T-helper 1 cell treated with Interleukin-12 subunit alpha and Interleukin-12 subunit beta and Interleukin-4 antibody, amounts not matched to agents 30 μg/mL and 1 μg/mL, for 36 hours (primary cell): ENCODE results near the gene PLEKHH2.

Experiments used
- H3K27ac Mint-ChIP-seq: one replicate; pipeline ENCODE4 v1.8.0; 2021; ENCODE audit warnings: mild to moderate bottlenecking, mixed read lengths
- H3K27me3 Mint-ChIP-seq: one replicate; pipeline ENCODE4 v1.8.0; 2021; ENCODE audit warnings: low read depth, mixed read lengths
- H3K36me3 Mint-ChIP-seq: one replicate; pipeline ENCODE4 v1.8.0; 2021; ENCODE audit warnings: low read depth, mixed read lengths
- H3K4me1 Mint-ChIP-seq: one replicate; pipeline ENCODE4 v1.8.0; 2021; ENCODE audit warnings: low read depth, mixed read lengths
- H3K4me3 Mint-ChIP-seq: one replicate; pipeline ENCODE4 v1.8.0; 2021; ENCODE audit warnings: mild to moderate bottlenecking, moderate library complexity, mixed read lengths
- H3K9me3 Mint-ChIP-seq: one replicate; pipeline ENCODE4 v1.8.0; 2021; ENCODE audit warnings: mixed read lengths

PLEKHH2 gene

DNA sequence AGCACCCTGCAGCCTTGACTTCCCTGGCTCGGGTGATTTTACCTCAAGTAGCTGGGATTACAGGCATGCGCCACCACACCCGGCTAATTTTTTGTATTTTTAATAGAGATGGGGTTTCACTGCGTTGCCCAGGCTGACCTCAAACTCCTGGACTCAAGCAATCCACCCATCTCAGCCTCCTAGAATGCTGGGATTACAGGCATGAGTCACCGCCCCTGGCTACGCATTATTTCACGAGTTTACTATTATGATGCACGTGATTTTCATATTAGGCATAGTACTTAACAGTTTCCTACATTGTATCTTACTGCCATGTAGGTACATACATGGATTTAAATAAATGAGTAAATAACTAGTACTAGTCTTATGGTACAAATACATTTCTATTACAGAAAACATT is 141.2 kb downstream of the PLEKHH2 start:
- H3K4me3 Mint-ChIP-seq, result no peak overlapping the region

DNA sequence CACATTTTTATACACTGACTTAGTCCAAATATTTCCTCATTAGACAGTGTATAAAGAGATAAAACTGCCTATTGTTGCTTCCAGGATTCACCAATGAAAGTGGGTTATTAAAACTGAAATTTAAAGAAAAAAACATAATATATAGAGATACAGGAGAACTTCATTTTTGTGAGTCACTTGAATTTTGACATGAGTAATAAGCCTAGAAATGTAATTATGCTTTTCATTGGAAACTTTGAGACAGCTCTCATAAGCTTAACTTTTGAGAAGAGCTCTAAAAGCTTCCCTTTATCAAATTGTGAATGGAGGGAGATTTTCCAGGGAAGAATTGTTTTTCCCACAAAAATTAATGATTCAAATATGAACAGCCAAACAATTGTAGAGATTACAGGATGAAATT is 150.8 kb downstream of the PLEKHH2 start:
- Mint-ChIP-seq H3K4me3 (no peak overlapping the region), H3K27ac (no peak overlapping the region), H3K4me1 (no peaks in the 10 kb centered on the region), H3K27me3 (no peaks in the 10 kb centered on the region), H3K36me3 (no peaks in the 10 kb centered on the region), H3K9me3 (no peaks in the 10 kb centered on the region)

More for the DNA sequence above, 141.2 kb downstream of the PLEKHH2 start:
- H3K36me3 Mint-ChIP-seq, result no peaks in the 10 kb centered on the region
- peaks cover 13% of the 10 kb centered on the region for H3K4me1 Mint-ChIP-seq
- no peaks in the 10 kb centered on the region for H3K27me3 Mint-ChIP-seq
- H3K9me3 Mint-ChIP-seq, result no peaks in the 10 kb centered on the region
- H3K27ac Mint-ChIP-seq, result no peak overlapping the region

DNA sequence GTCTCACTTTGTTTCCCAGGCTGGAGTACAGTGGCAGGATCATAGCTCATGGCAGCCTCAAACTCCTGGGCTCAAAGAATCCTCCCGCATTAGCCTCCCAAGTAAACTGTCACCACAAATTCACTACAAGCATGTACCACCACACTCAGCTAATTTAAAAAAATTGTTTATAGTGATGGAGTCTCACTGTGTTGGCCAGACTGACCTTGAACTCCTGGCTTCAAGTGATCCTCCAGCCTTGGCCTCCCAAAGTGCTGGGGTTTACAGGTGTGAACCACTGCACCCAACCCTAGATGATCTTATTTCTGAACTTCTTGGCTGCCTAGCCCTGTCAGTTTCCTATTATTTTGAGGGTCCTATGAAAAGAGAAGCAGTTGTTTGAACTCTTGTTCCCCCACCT is 151.6 kb downstream of the PLEKHH2 start:
- Mint-ChIP-seq H3K27ac (no peak overlapping the region), H3K4me3 (no peak overlapping the region), H3K27me3 (no peaks in the 10 kb centered on the region), H3K9me3 (no peaks in the 10 kb centered on the region), H3K36me3 (no peaks in the 10 kb centered on the region), H3K4me1 (no peaks in the 10 kb centered on the region)

DNA sequence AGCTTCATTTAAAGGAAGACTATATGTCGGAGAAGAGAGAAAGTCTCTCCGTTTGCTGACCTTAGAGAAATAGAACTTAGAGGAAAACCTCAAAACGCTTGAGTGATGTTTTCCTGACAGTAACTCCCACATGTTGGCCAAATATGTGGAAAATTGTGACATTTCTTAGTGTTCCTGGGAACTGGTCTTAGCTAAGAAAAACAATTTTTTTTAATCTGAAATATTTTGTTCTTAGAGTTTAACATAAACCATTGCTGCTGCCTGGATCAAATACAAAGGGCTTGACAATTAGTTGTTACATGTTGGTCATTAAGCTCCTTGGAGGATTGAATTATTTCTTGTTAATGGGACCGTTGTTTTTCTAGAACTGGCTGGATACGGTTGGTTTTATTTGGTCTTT is 153.1 kb downstream of the PLEKHH2 start:
- Mint-ChIP-seq H3K4me1 (no peaks in the 10 kb centered on the region), H3K4me3 (no peak overlapping the region), H3K36me3 (no peaks in the 10 kb centered on the region), H3K27me3 (no peaks in the 10 kb centered on the region), H3K9me3 (no peaks in the 10 kb centered on the region), H3K27ac (no peak overlapping the region)

DNA sequence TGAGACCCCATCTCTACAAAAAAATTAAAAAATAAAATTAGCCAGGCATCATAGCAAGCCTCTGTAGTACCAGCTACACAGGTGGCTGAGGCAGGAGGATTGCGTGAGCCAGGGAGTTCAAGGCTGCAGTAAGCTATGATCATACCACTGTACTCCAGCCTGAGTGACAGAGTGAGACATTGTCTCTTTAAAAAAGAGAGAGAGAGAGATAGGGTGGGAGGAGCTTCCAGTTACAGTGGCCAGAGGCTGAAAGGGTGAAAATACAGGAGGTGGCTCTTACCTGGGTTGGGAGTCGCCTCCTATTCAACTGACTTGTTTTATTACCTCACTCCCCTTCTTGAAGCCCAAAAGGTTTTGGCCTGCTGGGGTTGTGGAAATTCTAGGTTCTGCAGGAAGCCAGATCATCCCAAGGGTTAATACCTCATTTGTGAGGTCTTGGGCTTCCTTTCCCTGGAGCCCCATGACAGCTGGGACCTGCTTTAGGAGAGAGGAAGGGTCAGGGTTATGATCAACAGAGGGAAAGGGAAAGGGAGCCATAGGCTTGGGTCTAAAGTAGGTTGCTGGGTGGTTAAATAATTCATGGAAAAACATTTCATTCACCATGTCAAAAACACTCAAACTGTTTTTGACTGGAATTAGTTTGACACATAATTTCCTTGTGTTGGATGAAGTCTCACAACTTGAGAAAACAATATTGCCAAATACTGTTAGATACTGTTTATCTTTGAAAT is 154.1 kb downstream of the PLEKHH2 start:
- no peak overlapping the region for H3K27ac Mint-ChIP-seq
- H3K4me1 Mint-ChIP-seq, result no peaks in the 10 kb centered on the region
- H3K9me3 Mint-ChIP-seq, result no peaks in the 10 kb centered on the region
- H3K27me3 Mint-ChIP-seq, result no peaks in the 10 kb centered on the region
- no peaks in the 10 kb centered on the region for H3K36me3 Mint-ChIP-seq
- H3K4me3 Mint-ChIP-seq, result no peak overlapping the region

DNA sequence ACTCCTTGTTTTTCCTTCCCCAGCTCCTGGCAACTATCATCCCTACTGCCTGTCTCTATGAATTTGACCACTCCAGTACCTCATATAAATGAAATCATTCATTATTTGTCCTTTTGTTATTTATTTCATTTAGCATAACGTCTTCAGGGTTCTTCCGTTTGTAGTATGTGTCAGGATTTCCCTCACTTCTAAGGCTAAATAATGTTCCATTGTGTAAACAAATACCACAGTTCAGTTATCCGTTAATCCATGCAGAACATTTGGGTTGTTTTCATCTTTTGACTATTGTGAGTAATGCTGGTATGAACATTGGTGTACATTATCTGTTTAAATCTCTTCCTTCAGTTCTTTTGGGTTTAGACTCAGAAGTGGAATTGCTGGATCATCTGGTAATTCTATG is 155.6 kb downstream of the PLEKHH2 start:
- H3K27ac Mint-ChIP-seq, result no peak overlapping the region
- H3K36me3 Mint-ChIP-seq, result no peaks in the 10 kb centered on the region
- no peaks in the 10 kb centered on the region for H3K27me3 Mint-ChIP-seq
- no peaks in the 10 kb centered on the region for H3K4me1 Mint-ChIP-seq
- no peak overlapping the region for H3K4me3 Mint-ChIP-seq
- H3K9me3 Mint-ChIP-seq, result no peaks in the 10 kb centered on the region

DNA sequence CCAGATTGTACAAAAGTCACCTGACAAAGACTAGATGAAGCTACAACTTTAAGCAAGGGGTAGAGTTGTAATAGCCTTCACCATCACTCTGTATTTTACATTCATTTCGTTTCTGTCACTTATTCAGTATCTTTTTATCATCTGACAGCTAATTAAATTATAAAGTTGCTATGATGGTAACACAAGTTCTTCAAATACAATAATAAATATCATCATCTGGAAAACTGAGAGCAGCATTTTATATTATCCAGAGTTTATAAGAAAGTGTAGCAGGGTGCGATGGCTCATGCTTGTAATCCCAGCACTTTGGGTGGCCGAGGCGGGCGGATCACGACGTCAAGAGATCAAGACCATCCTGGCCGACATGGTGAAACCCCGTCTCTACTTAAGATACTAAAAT is 157.9 kb downstream of the PLEKHH2 start:
- no peak overlapping the region for H3K27ac Mint-ChIP-seq
- H3K4me3 Mint-ChIP-seq, result no peak overlapping the region
- H3K27me3 Mint-ChIP-seq, result no peaks in the 10 kb centered on the region
- H3K9me3 Mint-ChIP-seq, result no peaks in the 10 kb centered on the region
- H3K36me3 Mint-ChIP-seq, result no peaks in the 10 kb centered on the region
- H3K4me1 Mint-ChIP-seq, result no peaks in the 10 kb centered on the region

DNA sequence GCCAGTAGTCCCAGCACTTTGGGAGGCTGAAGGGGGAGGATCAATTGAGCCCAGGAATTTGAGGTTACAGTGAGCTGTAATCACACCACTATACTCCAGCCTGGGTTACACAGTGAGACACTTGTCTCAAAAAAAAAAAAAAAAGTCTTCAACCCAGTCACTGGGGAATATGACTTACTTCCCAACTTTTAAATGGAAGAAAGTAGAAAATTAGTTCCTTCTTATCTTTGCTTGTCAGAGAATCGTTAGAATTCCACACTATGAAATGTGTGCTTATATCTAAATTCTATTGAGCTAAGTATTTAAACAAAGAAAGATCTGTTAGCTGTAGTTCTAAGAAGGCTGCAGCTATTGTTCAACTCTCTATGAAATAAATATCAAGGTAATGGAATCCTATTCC is 159.1 kb downstream of the PLEKHH2 start:
- no peaks in the 10 kb centered on the region for H3K4me1 Mint-ChIP-seq
- no peaks in the 10 kb centered on the region for H3K36me3 Mint-ChIP-seq
- no peak overlapping the region for H3K4me3 Mint-ChIP-seq
- no peaks in the 10 kb centered on the region for H3K9me3 Mint-ChIP-seq
- H3K27me3 Mint-ChIP-seq, result no peaks in the 10 kb centered on the region
- no peak overlapping the region for H3K27ac Mint-ChIP-seq

DNA sequence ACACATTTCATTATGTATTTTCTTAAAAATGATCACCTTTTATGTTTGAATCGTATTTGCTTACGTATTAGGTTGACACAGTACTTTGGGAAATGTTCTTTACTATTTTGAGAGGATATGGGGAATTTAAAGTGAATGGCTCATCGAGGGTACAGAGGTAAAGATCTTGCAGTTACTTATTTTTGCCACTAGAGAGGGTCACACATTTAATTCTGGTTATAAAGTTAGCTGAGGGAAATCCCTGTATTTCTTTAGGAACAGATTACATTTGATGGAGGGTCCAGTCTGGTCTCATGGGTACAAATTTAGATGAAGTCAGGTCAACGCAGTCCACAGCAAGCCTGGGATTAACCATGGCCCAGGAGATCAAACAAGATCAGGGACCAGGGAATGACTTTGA is 161.2 kb downstream of the PLEKHH2 start:
- no peaks in the 10 kb centered on the region for H3K4me1 Mint-ChIP-seq
- no peaks in the 10 kb centered on the region for H3K36me3 Mint-ChIP-seq
- H3K27ac Mint-ChIP-seq, result no peak overlapping the region

DNA sequence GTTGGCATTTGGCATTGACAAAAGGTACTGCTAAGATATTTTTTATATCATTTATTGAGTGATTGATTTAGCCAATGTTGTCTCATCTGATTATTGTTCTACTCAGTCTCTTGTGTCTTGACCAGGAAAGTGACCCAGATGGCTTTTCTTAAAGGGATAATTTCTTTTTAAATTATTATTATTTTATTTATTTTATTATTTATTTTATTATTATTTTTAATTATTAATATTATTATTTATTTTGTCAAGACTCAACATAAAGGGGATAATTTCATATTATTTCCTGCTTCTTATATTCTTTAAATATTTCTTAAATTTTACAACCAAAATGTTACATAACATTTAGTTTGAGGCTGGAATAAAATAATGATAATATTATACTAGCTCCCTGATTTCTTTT is 163.8 kb downstream of the PLEKHH2 start:
- no peak overlapping the region for H3K4me3 Mint-ChIP-seq
- H3K36me3 Mint-ChIP-seq, result no peaks in the 10 kb centered on the region
- H3K9me3 Mint-ChIP-seq, result no peaks in the 10 kb centered on the region
- H3K4me1 Mint-ChIP-seq, result no peaks in the 10 kb centered on the region
- H3K27me3 Mint-ChIP-seq, result no peaks in the 10 kb centered on the region
- H3K27ac Mint-ChIP-seq, result no peak overlapping the region

More for the DNA sequence above, 161.2 kb downstream of the PLEKHH2 start:
- no peaks in the 10 kb centered on the region for H3K27me3 Mint-ChIP-seq
- H3K9me3 Mint-ChIP-seq, result no peaks in the 10 kb centered on the region
- no peak overlapping the region for H3K4me3 Mint-ChIP-seq

DNA sequence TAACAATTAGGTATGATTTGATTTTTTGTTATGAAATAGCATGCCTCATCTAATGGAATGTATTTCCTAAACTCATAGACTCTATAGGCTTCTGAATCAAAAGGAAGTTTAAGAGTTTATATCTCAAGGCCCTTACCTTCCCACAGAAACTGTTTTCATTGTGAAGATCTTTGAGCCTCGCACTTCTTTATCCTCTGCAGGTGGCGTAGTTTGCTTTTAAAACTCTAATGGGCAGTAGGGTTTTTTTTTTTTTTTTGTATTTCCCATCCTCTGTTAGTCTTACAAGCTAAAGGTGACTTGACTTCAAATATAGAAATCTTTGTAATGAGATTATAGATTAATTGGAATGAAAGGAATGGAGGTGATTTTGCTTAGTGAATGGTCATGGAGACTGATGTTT is 165.1 kb downstream of the PLEKHH2 start:
- no peak overlapping the region for H3K4me3 Mint-ChIP-seq
- H3K27me3 Mint-ChIP-seq, result no peaks in the 10 kb centered on the region
- no peaks in the 10 kb centered on the region for H3K9me3 Mint-ChIP-seq
- H3K4me1 Mint-ChIP-seq, result no peaks in the 10 kb centered on the region
- H3K36me3 Mint-ChIP-seq, result no peaks in the 10 kb centered on the region
- H3K27ac Mint-ChIP-seq, result no peak overlapping the region

DNA sequence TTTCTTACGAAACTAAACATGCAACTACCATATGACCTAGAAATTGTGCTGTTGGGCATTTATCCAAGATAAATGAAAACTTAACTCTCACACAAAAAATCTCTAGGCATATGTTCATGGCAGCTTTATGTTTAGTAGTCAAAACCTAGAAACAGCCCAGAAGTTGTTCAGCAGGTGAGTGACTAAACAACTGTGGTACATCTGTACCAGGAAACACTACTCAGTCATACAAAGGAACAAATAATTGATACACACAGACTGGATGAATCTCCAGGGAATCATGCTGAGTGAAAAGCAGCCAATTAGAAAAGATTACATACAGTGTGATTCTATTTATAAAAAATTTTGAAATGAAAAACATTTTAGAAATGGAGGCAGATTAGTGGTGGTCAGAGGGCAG is 166.1 kb downstream of the PLEKHH2 start:
- Mint-ChIP-seq H3K36me3 (no peaks in the 10 kb centered on the region), H3K27ac (no peak overlapping the region), H3K4me3 (no peak overlapping the region), H3K9me3 (no peaks in the 10 kb centered on the region), H3K4me1 (no peaks in the 10 kb centered on the region), H3K27me3 (no peaks in the 10 kb centered on the region)

DNA sequence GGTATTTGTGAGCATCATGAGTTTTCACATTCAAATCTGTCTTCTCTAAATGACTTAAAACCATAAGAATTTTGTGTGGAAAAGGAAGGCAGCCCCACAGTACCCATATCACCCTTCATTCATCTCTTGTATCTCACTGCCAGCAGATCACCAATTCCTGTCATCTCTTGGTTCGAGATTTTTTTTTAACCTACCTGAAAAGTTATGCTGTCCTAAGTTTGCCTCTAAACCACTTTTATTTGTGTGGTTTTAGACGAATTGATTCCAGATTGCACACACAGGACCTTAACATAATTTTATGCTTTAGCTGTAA is 169.6 kb downstream of the PLEKHH2 start:
- no peak overlapping the region for H3K4me3 Mint-ChIP-seq
- no peaks in the 10 kb centered on the region for H3K4me1 Mint-ChIP-seq
- no peak overlapping the region for H3K27ac Mint-ChIP-seq
- H3K9me3 Mint-ChIP-seq, result no peaks in the 10 kb centered on the region
- no peaks in the 10 kb centered on the region for H3K36me3 Mint-ChIP-seq
- H3K27me3 Mint-ChIP-seq, result no peaks in the 10 kb centered on the region

DNA sequence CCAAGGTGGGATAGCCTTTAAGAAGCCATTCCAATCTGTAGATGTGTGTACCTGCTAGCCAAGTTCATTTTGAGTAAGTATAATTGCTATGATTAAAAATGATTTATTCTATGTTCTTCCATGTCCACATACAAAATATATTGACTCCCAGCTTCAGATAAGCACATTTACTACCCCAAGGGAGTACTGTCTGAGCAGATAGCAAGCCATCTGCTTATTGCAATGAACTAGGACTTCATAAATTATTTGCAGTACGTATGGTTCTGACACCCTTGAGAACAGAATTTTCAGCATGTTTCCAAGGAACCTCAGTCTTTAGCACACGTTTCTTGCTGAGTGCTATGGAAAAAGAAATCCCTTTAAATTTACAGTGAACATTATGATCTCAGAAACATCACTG is 173.4 kb downstream of the PLEKHH2 start:
- Mint-ChIP-seq H3K9me3 (peaks cover 2% of the 10 kb centered on the region), H3K36me3 (no peaks in the 10 kb centered on the region), H3K4me1 (no peaks in the 10 kb centered on the region), H3K27ac (no peak overlapping the region), H3K4me3 (no peak overlapping the region), H3K27me3 (no peaks in the 10 kb centered on the region)

DNA sequence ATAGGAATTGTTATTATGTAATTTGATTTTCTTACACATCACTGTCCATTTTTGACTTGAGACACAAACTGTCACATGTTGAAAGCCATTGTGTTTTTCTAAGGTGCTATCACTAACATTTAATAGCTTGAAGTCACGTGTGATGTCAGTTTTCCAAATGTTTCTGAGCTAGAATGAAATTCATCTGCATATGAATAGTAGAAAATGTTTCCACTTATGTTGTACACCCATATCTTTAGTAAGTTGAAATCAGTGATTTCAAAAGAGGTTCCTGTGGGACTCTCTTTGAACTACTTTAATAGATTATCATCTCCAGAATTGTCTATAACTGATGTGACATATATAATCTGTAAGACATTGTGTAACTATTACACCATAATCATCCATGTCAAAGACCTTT is 173.8 kb downstream of the PLEKHH2 start:
- H3K4me1 Mint-ChIP-seq, result no peaks in the 10 kb centered on the region
- H3K36me3 Mint-ChIP-seq, result no peaks in the 10 kb centered on the region
- H3K4me3 Mint-ChIP-seq, result no peak overlapping the region
- no peaks in the 10 kb centered on the region for H3K27me3 Mint-ChIP-seq
- H3K27ac Mint-ChIP-seq, result no peak overlapping the region
- peaks cover 4% of the 10 kb centered on the region for H3K9me3 Mint-ChIP-seq

DNA sequence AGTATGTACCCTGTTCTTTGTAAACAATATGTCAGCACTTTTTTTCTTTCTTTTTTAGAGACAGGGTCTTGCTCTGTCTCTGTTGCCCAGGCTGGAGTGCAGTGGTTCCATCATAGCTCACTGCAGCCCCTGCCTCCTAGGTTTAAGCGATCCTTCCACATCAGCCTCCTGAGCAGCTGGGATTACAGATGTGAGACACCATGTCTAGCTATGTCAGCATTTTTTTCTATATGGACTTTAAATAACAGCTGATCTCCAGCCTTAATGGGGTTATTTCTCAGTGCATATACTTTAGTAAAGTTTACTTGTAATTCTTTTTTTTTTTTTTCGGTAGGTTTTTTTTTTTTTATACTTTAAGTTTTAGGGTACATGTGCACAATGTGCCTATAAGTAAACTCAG is 174.9 kb downstream of the PLEKHH2 start:
- H3K36me3 Mint-ChIP-seq, result no peaks in the 10 kb centered on the region
- H3K4me1 Mint-ChIP-seq, result no peaks in the 10 kb centered on the region
- H3K4me3 Mint-ChIP-seq, result no peak overlapping the region
- no peaks in the 10 kb centered on the region for H3K27me3 Mint-ChIP-seq
- peaks cover 4% of the 10 kb centered on the region for H3K9me3 Mint-ChIP-seq
- H3K27ac Mint-ChIP-seq, result no peak overlapping the region
